T-helper 2 cell treated with Interferon-gamma antibody and Interleukin-4, amounts not matched to agents 100 ng/mL and 5 ng/mL, for 36 hours (primary cell): ENCODE data around the gene EXOC3L1. TPM values are rescaled to one million over a fixed set of nuclear protein-coding genes. Genes with fewer than 3 reads are reported as not detected.

Experiments used
- intact Hi-C: fragments of 100-400 bp; cut with micrococcal nuclease; formaldehyde crosslinking; loops from one replicate; pipeline ENCODE4 v1.15.1; 2023
- total RNA-seq: library from RNA; stranded (reverse); gene quantifications from 2 replicates; pipeline ENCODE4 v1.2.3, GENCODE V29; 2022

EXOC3L1 gene
- total RNA-seq, 1 donor from 2014 or later = 0.09 TPM

DNA sequence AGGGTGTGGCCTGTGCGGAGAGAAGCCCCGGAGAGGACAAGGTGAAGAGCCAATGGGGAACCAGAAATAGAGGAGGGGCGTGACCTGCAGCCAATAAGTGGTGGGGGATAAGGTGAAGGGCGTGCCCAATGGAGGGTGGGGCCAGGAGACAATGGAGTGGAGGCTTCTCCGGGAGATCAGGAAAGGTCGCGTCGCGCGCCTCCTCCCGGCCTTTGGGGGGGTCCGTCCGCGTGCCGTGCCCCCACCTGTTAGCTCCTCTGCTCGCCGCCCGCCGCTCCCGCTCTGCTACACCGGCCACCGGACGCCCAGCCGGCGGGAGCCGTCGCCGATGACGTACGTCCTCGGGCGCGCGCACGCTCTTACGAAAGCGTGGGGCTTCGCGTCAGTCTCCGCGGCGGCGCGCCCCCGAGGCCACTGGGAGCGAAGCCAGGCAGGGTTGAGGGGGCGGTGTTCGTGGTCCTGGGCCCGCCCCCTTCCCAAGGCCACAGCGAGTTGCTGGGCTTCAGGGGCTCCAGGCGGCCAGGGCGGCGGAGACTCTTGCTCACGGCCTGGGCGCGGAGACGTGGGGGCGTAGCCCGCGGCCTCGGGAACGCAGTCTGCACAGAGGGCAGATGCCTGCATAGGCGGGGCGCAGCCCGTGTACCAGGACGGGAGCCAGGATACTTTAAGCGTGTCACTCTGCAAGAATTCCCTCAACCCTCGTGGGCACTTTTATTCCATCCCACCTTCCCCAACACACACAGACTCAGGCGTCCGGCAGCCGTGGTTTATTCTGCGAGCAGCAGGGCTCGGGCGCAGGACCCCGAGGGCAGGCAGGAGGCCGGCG, 6.1 kb downstream of the EXOC3L1 start, which contains the start of gene MATCAP1:
Gene MATCAP1 (minus strand): TSS at position 337 of the 826 bp plus-strand sequence. CDS start 3,353 bp downstream, outside the sequence.
- intact Hi-C loops = loop anchor here (1.0 to 2.0 kb wide), 4 partner anchors 24 to 237 kb away; partner anchors contain the start of genes FHOD1 and TMEM208

DNA sequence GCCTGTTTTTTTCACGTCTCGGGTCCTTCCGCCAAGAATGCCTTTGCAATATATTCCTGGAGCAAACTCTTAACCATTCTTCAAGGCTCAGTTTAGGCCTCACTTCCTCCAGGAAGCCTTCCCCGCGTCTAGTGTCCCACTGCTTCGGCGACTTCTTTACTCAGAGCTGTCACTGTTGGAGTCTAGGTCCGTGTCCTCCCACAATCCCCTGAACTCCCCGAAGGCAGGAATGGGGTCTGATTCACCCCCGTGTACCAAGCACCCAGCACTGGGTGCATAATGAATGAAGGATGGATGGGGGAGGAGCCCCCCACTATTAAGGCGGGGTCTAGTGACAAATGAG, 6.7 kb downstream of the EXOC3L1 start:
- intact Hi-C loops = loop anchor here (1.0 kb wide), 1 partner anchor 23 kb away; no protein-coding TSS in a partner anchor

- intact Hi-C loops = no loop called here
Observed at GRCh38 chr16:67182288-67182687, 7.6 kb downstream of the EXOC3L1 start.

DNA sequence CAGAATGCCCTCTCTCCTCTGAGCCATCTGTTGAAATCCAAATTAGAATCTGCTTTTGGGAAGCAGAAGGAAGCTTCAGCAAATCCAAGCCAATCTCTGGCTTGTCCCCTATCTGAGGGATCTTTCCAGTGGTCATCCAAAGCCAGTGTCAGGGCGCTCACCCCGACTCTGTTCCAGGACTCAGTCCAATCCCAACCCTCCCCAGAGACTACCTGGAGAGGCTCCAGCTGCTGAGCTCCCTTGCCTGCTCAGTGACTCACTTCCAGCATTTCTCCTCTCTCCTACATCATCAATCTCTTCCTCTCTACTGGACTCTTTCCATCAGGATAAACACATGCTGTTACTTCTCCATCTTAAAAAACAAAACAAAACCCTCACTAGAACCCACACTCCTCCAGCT, 8.6 kb downstream of the EXOC3L1 start:
- intact Hi-C loops = no loop called here

GRCh38 chr16:67180166-67180565, 9.8 kb downstream of the EXOC3L1 start:
- intact Hi-C loops = no loop called here

- intact Hi-C loops = no loop called here
Observed at GRCh38 chr16:67179421-67180080, 10.4 kb downstream of the EXOC3L1 start.

GRCh38 chr16:67177743-67178699, 11.9 kb downstream of the EXOC3L1 start:
- intact Hi-C loops = no loop called here

- intact Hi-C loops = no loop called here
Observed at GRCh38 chr16:67176662-67177061, 13.3 kb downstream of the EXOC3L1 start.

- intact Hi-C loops = loop anchor here (2.0 kb wide), 1 partner anchor 14 kb away; no protein-coding TSS in a partner anchor
Observed at GRCh38 chr16:67174706-67175231, 15.2 kb downstream of the EXOC3L1 start.

DNA sequence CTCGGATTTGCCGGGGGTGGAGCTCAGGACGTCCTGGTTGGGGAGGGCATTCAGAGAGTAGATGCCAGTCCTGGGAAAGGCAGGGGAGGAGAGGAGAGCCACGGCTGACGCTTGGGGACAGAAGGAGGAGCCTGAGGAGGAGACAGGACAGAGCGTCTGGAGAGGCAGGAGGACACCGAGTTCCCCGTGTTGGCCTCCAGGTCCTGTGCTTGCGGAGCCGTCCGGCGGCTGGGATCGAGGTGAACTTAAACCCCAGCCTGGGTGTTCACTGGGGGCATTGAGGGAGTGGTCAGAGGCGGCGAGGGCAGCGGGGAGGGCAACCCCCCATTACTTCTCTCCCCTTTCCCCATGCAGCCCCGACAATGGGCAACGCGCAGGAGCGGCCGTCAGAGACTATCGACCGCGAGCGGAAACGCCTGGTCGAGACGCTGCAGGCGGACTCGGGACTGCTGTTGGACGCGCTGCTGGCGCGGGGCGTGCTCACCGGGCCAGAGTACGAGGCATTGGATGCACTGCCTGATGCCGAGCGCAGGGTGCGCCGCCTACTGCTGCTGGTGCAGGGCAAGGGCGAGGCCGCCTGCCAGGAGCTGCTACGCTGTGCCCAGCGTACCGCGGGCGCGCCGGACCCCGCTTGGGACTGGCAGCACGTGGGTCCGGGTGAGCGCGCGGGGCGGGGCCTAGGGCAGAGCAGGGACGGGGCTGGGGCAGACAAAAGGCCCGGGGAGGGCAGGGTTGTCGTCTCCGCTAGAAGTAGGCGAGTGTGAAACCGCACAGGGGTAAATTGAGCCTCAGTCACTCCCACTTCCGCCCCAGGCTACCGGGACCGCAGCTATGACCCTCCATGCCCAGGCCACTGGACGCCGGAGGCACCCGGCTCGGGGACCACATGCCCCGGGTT, 15.9 kb downstream of the EXOC3L1 start:
- intact Hi-C loops = loop anchor here (2.0 kb wide), 1 partner anchor 13 kb away; no protein-coding TSS in a partner anchor

DNA sequence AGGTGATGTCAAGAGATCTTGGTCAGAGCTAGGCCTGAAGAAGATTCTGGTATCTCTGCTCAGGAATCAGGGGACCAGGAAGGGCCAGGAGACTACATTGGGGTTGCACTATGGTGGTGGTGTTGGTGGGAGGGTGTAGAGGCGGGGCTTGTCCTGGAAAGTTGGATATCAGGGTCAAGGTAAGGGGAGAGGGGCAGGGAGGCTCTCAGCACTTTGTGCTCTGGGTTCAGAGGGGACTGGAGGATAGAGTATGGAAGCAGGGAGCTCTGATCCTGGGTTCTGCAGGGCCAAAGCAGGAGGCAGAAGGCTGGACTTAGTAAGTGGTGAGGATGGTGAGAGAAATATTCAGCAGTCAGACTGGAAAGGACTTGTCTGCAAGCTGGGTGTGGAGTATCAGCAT, 16.6 kb downstream of the EXOC3L1 start:
- intact Hi-C loops = no loop called here

DNA sequence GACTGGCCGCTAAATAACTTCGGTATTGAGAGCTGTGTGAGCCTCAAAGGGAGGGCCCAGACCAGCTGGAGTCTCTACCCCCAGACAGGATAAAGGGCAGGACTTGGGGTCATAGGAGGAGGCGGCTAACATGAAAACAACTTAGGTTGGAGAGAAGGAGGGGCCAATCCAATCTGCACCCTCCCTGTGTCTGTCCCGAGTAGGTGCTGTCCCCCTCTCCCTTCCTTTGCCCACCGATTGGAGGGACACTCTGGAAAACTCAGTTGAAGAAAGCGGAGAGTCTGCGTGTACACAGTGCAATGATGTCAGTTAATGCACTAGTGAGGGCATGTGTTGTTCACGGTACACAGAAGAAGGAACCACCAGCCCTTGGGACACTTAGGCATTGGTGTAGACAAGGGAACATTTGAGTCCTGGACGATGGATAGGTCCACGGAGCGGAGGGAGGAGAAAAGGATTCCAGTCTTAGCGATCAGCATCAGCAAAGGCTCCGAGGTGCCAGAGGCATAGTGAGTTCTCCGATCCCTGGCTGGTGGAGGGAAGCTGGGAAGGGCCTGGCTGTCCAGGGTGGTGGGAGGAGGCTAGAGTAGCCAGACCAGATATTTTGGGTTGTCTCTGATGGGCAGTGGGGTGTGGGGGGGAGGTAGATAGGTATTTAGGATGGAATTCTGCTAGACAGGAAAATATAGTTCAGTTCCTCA, 18.8 kb downstream of the EXOC3L1 start:
- intact Hi-C loops = no loop called here

DNA sequence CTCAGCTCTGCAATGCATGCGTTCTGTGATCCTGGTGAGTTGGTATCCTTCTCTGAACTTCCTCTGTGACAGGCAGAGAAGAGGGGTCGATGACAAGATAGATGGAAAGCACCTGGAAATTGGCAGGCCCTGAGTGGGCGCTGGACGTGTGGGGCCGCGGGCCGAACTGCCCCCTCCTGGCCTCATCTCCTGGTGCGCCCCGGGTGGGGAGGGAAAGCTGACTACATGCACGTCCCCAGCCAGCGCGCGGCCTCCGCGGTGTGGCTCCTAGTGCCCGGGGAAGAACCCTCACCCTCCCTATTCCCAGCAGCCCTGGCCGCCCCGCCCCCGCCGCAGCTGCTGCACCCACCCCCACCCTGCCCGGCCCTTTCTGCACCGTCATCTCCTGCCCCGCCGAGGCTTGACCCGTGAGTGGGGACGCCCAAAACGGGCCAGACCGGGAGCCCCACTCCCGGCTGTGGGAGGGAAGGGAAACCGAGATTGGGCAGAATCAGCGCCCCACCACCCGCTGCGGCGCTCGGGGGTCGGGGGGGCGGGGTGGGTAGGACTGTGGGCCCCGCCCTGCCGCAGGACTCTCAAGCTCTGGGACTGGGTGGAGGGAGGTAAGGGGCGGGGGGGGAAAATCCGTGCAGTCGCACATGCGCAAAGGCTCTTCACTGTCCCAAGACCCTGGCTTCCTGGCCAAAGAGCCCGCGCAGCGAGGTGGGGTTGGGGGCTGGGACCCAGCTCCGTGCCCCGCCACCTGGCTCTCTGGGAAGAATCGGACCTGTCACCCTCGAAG, 19.6 kb downstream of the EXOC3L1 start, which contains the start of gene NOL3:
Gene NOL3 (plus strand): TSS at position 371 of the 781 bp plus-strand sequence.
- intact Hi-C loops = no loop called here

- intact Hi-C loops = no loop called here
Observed at GRCh38 chr16:67169642-67170167, 20.2 kb downstream of the EXOC3L1 start.

GRCh38 chr16:67169011-67169451, 20.9 kb downstream of the EXOC3L1 start:
- intact Hi-C loops = no loop called here

- intact Hi-C loops = no loop called here
Observed at GRCh38 chr16:67167588-67167987, 22.3 kb downstream of the EXOC3L1 start.

GRCh38 chr16:67166598-67167168, 23.3 kb downstream of the EXOC3L1 start:
- intact Hi-C loops = no loop called here

- intact Hi-C loops = no loop called here
Observed at GRCh38 chr16:67166110-67166547, 23.8 kb downstream of the EXOC3L1 start.
